ENCODE data around the gene ATL2. TPM values are rescaled to one million over a fixed set of nuclear protein-coding genes. Genes with fewer than 3 reads are reported as not detected.

The ATL2 gene
- total RNA-seq, 6 experiments from 2014 or later: 21.4 to 28.7 (median 24.4) TPM

DNA sequence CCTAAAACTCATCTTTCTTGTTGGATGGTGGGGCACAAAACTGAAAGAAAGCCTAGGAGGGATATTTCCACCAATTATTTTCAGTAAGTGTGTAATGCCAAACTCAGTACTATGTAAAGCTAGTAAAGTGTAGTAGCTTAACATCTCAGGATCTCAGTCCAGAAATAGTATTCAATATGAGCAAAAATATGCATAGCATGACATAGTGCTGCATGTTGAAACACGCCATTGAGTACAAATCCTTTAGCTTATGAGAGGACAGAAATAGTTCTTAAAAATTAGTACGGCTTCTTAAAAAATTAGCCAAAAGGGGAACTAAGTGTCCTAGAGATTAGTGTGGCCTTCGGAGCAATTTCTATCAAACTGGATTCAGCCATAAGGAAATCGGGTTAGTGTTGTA is 21.7 kb upstream of the ATL2 start:
- Mint-ChIP-seq H3K27ac (no peak overlapping the region), H3K27me3 (ENCODE audit: insufficient read depth) (peaks cover 10% of the 10 kb centered on the region), H3K4me1 (ENCODE audit: low read depth) (peaks cover 24% of the 10 kb centered on the region), H3K36me3 (ENCODE audit: low read depth) (no peaks in the 10 kb centered on the region), H3K9me3 (0 out of 2 replicates have a peak, but pooled peaks cover 3% of the 10 kb centered on the region), H3K4me3 (no peak overlapping the region)
- TF ChIP-seq, protein P1, sequence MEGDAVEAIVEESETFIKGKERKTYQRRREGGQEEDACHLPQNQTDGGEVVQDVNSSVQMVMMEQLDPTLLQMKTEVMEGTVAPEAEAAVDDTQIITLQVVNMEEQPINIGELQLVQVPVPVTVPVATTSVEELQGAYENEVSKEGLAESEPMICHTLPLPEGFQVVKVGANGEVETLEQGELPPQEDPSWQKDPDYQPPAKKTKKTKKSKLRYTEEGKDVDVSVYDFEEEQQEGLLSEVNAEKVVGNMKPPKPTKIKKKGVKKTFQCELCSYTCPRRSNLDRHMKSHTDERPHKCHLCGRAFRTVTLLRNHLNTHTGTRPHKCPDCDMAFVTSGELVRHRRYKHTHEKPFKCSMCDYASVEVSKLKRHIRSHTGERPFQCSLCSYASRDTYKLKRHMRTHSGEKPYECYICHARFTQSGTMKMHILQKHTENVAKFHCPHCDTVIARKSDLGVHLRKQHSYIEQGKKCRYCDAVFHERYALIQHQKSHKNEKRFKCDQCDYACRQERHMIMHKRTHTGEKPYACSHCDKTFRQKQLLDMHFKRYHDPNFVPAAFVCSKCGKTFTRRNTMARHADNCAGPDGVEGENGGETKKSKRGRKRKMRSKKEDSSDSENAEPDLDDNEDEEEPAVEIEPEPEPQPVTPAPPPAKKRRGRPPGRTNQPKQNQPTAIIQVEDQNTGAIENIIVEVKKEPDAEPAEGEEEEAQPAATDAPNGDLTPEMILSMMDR (IDR thresholded peaks at IDR 0.05): no peak
- DNase-seq: no peak

- Mint-ChIP-seq H3K36me3 (ENCODE audit: low read depth) (no peaks in the 10 kb centered on the region), H3K4me3 (peak overlapping the region; percentile 63; the same call in 1 of the 2 replicates), H3K4me1 (ENCODE audit: low read depth) (peaks cover 24% of the 10 kb centered on the region), H3K9me3 (0 out of 2 replicates have a peak, but pooled peaks cover 3% of the 10 kb centered on the region), H3K27me3 (ENCODE audit: insufficient read depth) (peaks cover 16% of the 10 kb centered on the region), H3K27ac (peak overlapping the region; percentile 10; the same call in 1 of the 2 replicates)
- TF ChIP-seq, protein P1 (IDR thresholded peaks at IDR 0.05): no peak
- DNase-seq: peak; percentile 81
These were observed 17.8 kb upstream of the ATL2 start for GRCh38 chr2:38394903-38395341.

DNA sequence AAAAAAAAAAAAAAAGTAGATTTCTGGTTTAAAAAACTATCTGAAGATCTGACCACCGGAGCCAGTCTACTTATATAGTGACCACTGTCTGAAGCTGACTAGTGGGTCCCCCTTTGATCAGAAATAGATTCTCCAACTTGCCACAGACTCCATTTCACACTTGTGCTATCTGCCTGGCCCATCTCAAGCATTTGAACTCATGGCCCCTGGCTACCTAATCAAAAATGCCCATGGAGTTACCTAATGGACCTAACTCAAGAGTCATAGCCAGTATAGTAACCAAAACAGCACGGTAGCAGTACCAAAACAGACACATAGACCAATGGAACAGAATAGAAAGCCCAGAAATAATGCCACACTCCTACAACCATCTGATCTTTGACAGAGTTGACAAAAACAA is 17.0 kb upstream of the ATL2 start:
- no peaks in the 10 kb centered on the region for H3K36me3 Mint-ChIP-seq (ENCODE audit: low read depth)
- TF ChIP-seq, protein P1 (IDR thresholded peaks at IDR 0.05): no peak
- H3K9me3 Mint-ChIP-seq: 0 out of 2 replicates have a peak, but pooled peaks cover 3% of the 10 kb centered on the region
- H3K27ac Mint-ChIP-seq: no peak overlapping the region
- peaks cover 23% of the 10 kb centered on the region for H3K27me3 Mint-ChIP-seq (ENCODE audit: insufficient read depth)
- no peak for DNase-seq
- H3K4me3 Mint-ChIP-seq: no peak overlapping the region
- peaks cover 24% of the 10 kb centered on the region for H3K4me1 Mint-ChIP-seq (ENCODE audit: low read depth)

DNA sequence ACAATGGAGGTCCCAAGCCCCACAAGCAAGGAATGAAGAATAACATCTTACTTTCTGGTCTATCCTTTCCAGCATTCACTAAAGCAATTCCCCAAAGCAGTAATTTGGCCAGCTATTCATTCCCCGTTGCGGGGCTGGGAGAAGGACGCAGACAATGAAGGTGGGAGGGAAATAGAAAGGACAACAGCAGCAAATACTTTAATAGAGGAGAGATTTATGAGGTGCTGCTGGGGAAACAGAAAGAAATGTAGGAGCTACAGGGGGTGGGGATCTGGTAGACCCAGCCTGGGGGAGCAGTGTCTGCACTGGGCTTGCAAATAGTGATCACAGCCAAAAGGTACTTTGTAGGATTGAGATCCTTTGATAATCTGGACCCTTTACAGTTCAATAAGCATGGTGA is 13.9 kb upstream of the ATL2 start:
- DNase-seq: no peak
- no peak overlapping the region for H3K27ac Mint-ChIP-seq

GRCh38 chr2:38387887-38388286 is 10.8 kb upstream of the ATL2 start:
- H3K9me3 Mint-ChIP-seq: no peaks in the 10 kb centered on the region
- peaks cover 17% of the 10 kb centered on the region for H3K27me3 Mint-ChIP-seq (ENCODE audit: insufficient read depth)
- TF ChIP-seq, protein P1 (IDR thresholded peaks at IDR 0.05): no peak
- H3K36me3 Mint-ChIP-seq (ENCODE audit: low read depth): no peaks in the 10 kb centered on the region
- no peak overlapping the region for H3K4me3 Mint-ChIP-seq
- no peaks in the 10 kb centered on the region for H3K4me1 Mint-ChIP-seq (ENCODE audit: low read depth)
- DNase-seq: no peak
- no peak overlapping the region for H3K27ac Mint-ChIP-seq

More for the DNA sequence above, 13.9 kb upstream of the ATL2 start:
- Mint-ChIP-seq H3K36me3 (ENCODE audit: low read depth) (no peaks in the 10 kb centered on the region), H3K9me3 (no peaks in the 10 kb centered on the region), H3K27me3 (ENCODE audit: insufficient read depth) (peaks cover 25% of the 10 kb centered on the region), H3K4me1 (ENCODE audit: low read depth) (peaks cover 18% of the 10 kb centered on the region), H3K4me3 (no peak overlapping the region)
- TF ChIP-seq, protein P1 (IDR thresholded peaks at IDR 0.05): no peak

DNA sequence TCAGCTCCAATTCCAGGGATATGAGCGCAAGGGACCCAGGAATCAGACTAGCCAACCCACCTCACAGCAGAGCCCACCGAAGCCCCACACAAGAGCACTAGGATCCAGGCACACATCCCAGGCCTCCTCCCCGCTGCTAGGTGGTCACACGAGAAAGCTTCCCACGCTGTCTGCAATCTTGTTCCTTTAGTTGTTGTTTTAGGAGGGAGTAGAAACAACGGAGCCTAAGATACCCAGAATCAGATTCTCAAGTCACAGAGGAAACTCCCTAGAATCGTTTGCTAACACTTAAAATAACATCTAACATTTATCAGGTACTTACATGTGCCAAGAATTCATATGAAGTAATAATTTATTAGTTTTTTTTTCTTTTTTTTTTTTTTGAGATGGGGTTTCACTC is 9.7 kb upstream of the ATL2 start:
- H3K36me3 Mint-ChIP-seq (ENCODE audit: low read depth): no peaks in the 10 kb centered on the region
- H3K27ac Mint-ChIP-seq: no peak overlapping the region
- peaks cover 17% of the 10 kb centered on the region for H3K27me3 Mint-ChIP-seq (ENCODE audit: insufficient read depth)
- TF ChIP-seq, protein P1 (IDR thresholded peaks at IDR 0.05): no peak
- no peak for DNase-seq
- H3K9me3 Mint-ChIP-seq: no peaks in the 10 kb centered on the region
- no peak overlapping the region for H3K4me3 Mint-ChIP-seq
- H3K4me1 Mint-ChIP-seq (ENCODE audit: low read depth): no peaks in the 10 kb centered on the region
